Type B pancreatic cell (in vitro differentiated cells): ENCODE data around the gene ZNF530. TPM values are rescaled to one million over a fixed set of nuclear protein-coding genes. Genes with fewer than 3 reads are reported as not detected.

Experiments
- DNase-seq: peaks from one replicate; pipeline ENCODE4 v3.0.0; 2021; ENCODE audit warnings: mixed read lengths; ENCODE audit not compliant: unreplicated experiment; ENCODE audit errors: extremely low spot score
- H3K27ac Mint-ChIP-seq: 2 replicates; pipeline ENCODE4 v1.8.0; 2021; ENCODE audit warnings: mild to moderate bottlenecking, mixed read lengths
- H3K27me3 Mint-ChIP-seq: 2 replicates; pipeline ENCODE4 v1.8.0; 2021; ENCODE audit warnings: mixed read lengths
- H3K36me3 Mint-ChIP-seq: 2 replicates; pipeline ENCODE4 v1.8.0; 2021; ENCODE audit warnings: mixed read lengths
- H3K4me1 Mint-ChIP-seq: one replicate; pipeline ENCODE4 v1.8.0; 2021; ENCODE audit warnings: mixed read lengths; ENCODE audit not compliant: unreplicated experiment
- H3K4me3 Mint-ChIP-seq: 2 replicates; pipeline ENCODE4 v1.8.0; 2021; ENCODE audit warnings: mild to moderate bottlenecking, mixed read lengths
- H3K9me3 Mint-ChIP-seq: 2 replicates; pipeline ENCODE4 v1.8.0; 2021; ENCODE audit warnings: mixed read lengths
- CTCF ChIP-seq: fragments of 200-600 bp; sonication (generic); conservative IDR thresholded peaks from 2 replicates; pipeline ENCODE4 v1.5.0; 2021; ENCODE audit warnings: antibody characterized with exemption, mild to moderate bottlenecking
- total RNA-seq: library from RNA; stranded (reverse); gene quantifications from 2 replicates; pipeline ENCODE4 v1.2.1, GENCODE V29; 2021; ENCODE audit warnings: low replicate concordance

ZNF530 gene
- total RNA-seq, 1 donor from 2014 or later, result 4.9 TPM

- no peak for DNase-seq
- Mint-ChIP-seq H3K4me1 (no peaks in the 10 kb centered on the region), H3K4me3 (peak overlapping the region; percentile 67), H3K36me3 (peaks cover 5% of the 10 kb centered on the region), H3K9me3 (peaks cover 25% of the 10 kb centered on the region), H3K27me3 (peaks cover 8% of the 10 kb centered on the region), H3K27ac (peak overlapping the region; percentile 74)
- TF ChIP-seq CTCF, result no peak
These were observed 51.9 kb downstream of the ZNF530 start for GRCh38 chr19:57651654-57651996.

GRCh38 chr19:57653689-57654088 lies 54.0 kb downstream of the ZNF530 start:
- H3K27ac Mint-ChIP-seq, result no peak overlapping the region
- DNase-seq, result no peak

GRCh38 chr19:57655443-57655842 lies 55.8 kb downstream of the ZNF530 start:
- no peak overlapping the region for H3K4me3 Mint-ChIP-seq
- peaks cover 25% of the 10 kb centered on the region for H3K9me3 Mint-ChIP-seq
- no peak overlapping the region for H3K27ac Mint-ChIP-seq
- no peaks in the 10 kb centered on the region for H3K4me1 Mint-ChIP-seq
- peaks cover 5% of the 10 kb centered on the region for H3K36me3 Mint-ChIP-seq
- H3K27me3 Mint-ChIP-seq, result peaks cover 30% of the 10 kb centered on the region
- no peak for DNase-seq
- no peak for TF ChIP-seq CTCF

More at GRCh38 chr19:57653689-57654088, 54.0 kb downstream of the ZNF530 start:
- Mint-ChIP-seq H3K4me3 (no peak overlapping the region), H3K9me3 (peaks cover 25% of the 10 kb centered on the region), H3K4me1 (no peaks in the 10 kb centered on the region), H3K36me3 (peaks cover 5% of the 10 kb centered on the region), H3K27me3 (peaks cover 15% of the 10 kb centered on the region)
- no peak for TF ChIP-seq CTCF

GRCh38 chr19:57656346-57656745 lies 56.7 kb downstream of the ZNF530 start:
- no peak overlapping the region for H3K4me3 Mint-ChIP-seq
- H3K27ac Mint-ChIP-seq, result no peak overlapping the region
- H3K27me3 Mint-ChIP-seq, result peaks cover 37% of the 10 kb centered on the region
- no peak for TF ChIP-seq CTCF
- H3K9me3 Mint-ChIP-seq, result peaks cover 24% of the 10 kb centered on the region
- peaks cover 5% of the 10 kb centered on the region for H3K36me3 Mint-ChIP-seq
- no peaks in the 10 kb centered on the region for H3K4me1 Mint-ChIP-seq
- DNase-seq, result no peak

Other genes starting within 250 kb of the ZNF530 start
- 12.1 and 12.2 TPM in 2 replicates for gene ZNF304, start 248.6 kb upstream of the ZNF530 start, total RNA-seq
- 11.9 and 12.3 TPM in 2 replicates for gene TRAPPC2B, start 236.3 kb upstream of the ZNF530 start, total RNA-seq
- gene ZNF547, start 236.3 kb upstream of the ZNF530 start, total RNA-seq, result 3.9 and 4.9 TPM in 2 replicates
- 23.9 and 28.2 TPM in 2 replicates for gene ZNF548, start 210.0 kb upstream of the ZNF530 start, total RNA-seq
- gene ZNF17, start 188.7 kb upstream of the ZNF530 start, total RNA-seq, result 13.3 and 13.9 TPM in 2 replicates
- gene ZNF749, start 164.6 kb upstream of the ZNF530 start, total RNA-seq, result 17.5 and 26.6 TPM in 2 replicates
- 0.94 and 1.6 TPM in 2 replicates for gene VN1R1, start 142.7 kb upstream of the ZNF530 start, total RNA-seq
- 16.6 and 18.0 TPM in 2 replicates for gene ZNF772, start 122.3 kb upstream of the ZNF530 start, total RNA-seq
- 15.4 and 18.4 TPM in 2 replicates for gene ZNF419, start 112.1 kb upstream of the ZNF530 start, total RNA-seq
- gene ZNF773, start 99.9 kb upstream of the ZNF530 start, total RNA-seq, result 9.6 and 9.8 TPM in 2 replicates
- 8.5 and 9.2 TPM in 2 replicates for gene ZNF549, start 72.5 kb upstream of the ZNF530 start, total RNA-seq
- 15.9 and 18.7 TPM in 2 replicates for gene ZNF550, start 40.0 kb upstream of the ZNF530 start, total RNA-seq
- 9.1 and 10.3 TPM in 2 replicates for gene ZNF416, start 21.0 kb upstream of the ZNF530 start, total RNA-seq
- 11.5 and 17.6 TPM in 2 replicates for gene ZIK1, start 15.7 kb upstream of the ZNF530 start, total RNA-seq
- 24.7 and 27.1 TPM in 2 replicates for gene ZNF134, start 14.4 kb downstream of the ZNF530 start, total RNA-seq
- gene ZNF211, start 33.3 kb downstream of the ZNF530 start, total RNA-seq, result 15.2 and 26.5 TPM in 2 replicates
- not detected in 2 replicates for gene ZSCAN4, start 69.0 kb downstream of the ZNF530 start, total RNA-seq
- 14.4 and 16.1 TPM in 2 replicates for gene ZNF551, start 82.1 kb downstream of the ZNF530 start, total RNA-seq
- 13.2 and 15.4 TPM in 2 replicates for gene ZNF154, start 109.3 kb downstream of the ZNF530 start, total RNA-seq
- 5.9 and 7.8 TPM in 2 replicates for gene ZNF671, start 127.7 kb downstream of the ZNF530 start, total RNA-seq
- 23.9 and 29.6 TPM in 2 replicates for gene ZNF776, start 146.9 kb downstream of the ZNF530 start, total RNA-seq
- 19.6 and 25.3 TPM in 2 replicates for gene ZNF586, start 169.8 kb downstream of the ZNF530 start, total RNA-seq
- 19.0 and 30.4 TPM in 2 replicates for gene ZNF552, start 215.0 kb downstream of the ZNF530 start, total RNA-seq
- 20.9 and 25.5 TPM in 2 replicates for gene ZNF587B, start 230.4 kb downstream of the ZNF530 start, total RNA-seq
- gene ZNF587, start 250.0 kb downstream of the ZNF530 start, total RNA-seq, result 48.2 and 61.3 TPM in 2 replicates